Mesenchymal stem cell (in vitro differentiated cells and primary cell): Measurements from ENCODE around the gene DOCK3.

ENCODE experiments used
- DNase-seq: peaks from one replicate; pipeline ENCODE4 v3.0.0-alpha.2; 2013
- H2AFZ ChIP-seq: one replicate; pipeline ENCODE4 v1.6.1; 2013; ENCODE audit warnings: low read depth, mild to moderate bottlenecking, control low read depth, inconsistent platforms, low read length, moderate library complexity
- H2AK5ac ChIP-seq: 2 replicates; pipeline ENCODE4 v1.6.1; 2013; ENCODE audit warnings: low read length, moderate library complexity, mild to moderate bottlenecking, inconsistent platforms; ENCODE audit not compliant: severe bottlenecking
- H2BK120ac ChIP-seq: one replicate; pipeline ENCODE4 v1.6.1; 2013; ENCODE audit warnings: low read depth, mild to moderate bottlenecking, inconsistent platforms, low read length, moderate library complexity
- H2BK12ac ChIP-seq, 2 experiments: one replicate each; pipeline ENCODE4 v1.6.1; 2013; ENCODE audit warnings: inconsistent platforms in 2 of 2, low read length in 2 of 2, mild to moderate bottlenecking in 2 of 2, moderate library complexity in 2 of 2, control low read depth in 1 of 2
- H2BK15ac ChIP-seq: one replicate; pipeline ENCODE4 v1.6.1; 2013; ENCODE audit warnings: mild to moderate bottlenecking, low read depth, inconsistent platforms; ENCODE audit not compliant: poor library complexity, severe bottlenecking
- H2BK5ac ChIP-seq: 2 replicates; pipeline ENCODE4 v1.6.1; 2013; ENCODE audit warnings: low read depth, mild to moderate bottlenecking, low read length, control low read depth, inconsistent platforms; ENCODE audit not compliant: poor library complexity, severe bottlenecking
- H3K14ac ChIP-seq, 2 experiments: one replicate each; pipeline ENCODE4 v1.6.1; 2013; ENCODE audit warnings: inconsistent platforms in 2 of 2, low read length in 2 of 2, control low read depth in 1 of 2, mild to moderate bottlenecking in 1 of 2, moderate library complexity in 1 of 2
- H3K18ac ChIP-seq, 2 experiments: one replicate each; pipeline ENCODE4 v1.6.1; 2013; ENCODE audit warnings: inconsistent platforms in 2 of 2, low read length in 2 of 2, control low read depth in 1 of 2, low read depth in 1 of 2, mild to moderate bottlenecking in 1 of 2
- H3K23ac ChIP-seq, 2 experiments: one replicate each; pipeline ENCODE4 v1.6.1; 2013; ENCODE audit warnings: inconsistent platforms in 2 of 2, low read length in 2 of 2, mild to moderate bottlenecking in 2 of 2, moderate library complexity in 2 of 2, control low read depth in 1 of 2
- H3K27ac ChIP-seq: 2 replicates; pipeline ENCODE4 v1.5.1; 2013; ENCODE audit warnings: mild to moderate bottlenecking, moderate library complexity, low read length, control low read depth, inconsistent platforms; ENCODE audit not compliant: poor library complexity, severe bottlenecking
- H3K27me3 ChIP-seq, 2 experiments: 2 replicates each; pipeline versions ENCODE4 v1.6.1 to v1.7.0; 2013; ENCODE audit warnings: low read length in 2 of 2, mild to moderate bottlenecking in 2 of 2, moderate library complexity in 2 of 2, control low read depth in 1 of 2, inconsistent platforms in 1 of 2; ENCODE audit not compliant: control insufficient read depth in 1 of 2, insufficient read depth in 1 of 2
- H3K36me3 ChIP-seq, 2 experiments: 2 replicates each; pipeline versions ENCODE4 v1.6.1 to v1.7.0; 2013; ENCODE audit warnings: low read length in 2 of 2, control low read depth in 1 of 2, inconsistent platforms in 1 of 2, low read depth in 1 of 2, mild to moderate bottlenecking in 1 of 2; ENCODE audit not compliant: insufficient read depth in 2 of 2, control insufficient read depth in 1 of 2
- H3K4ac ChIP-seq, 2 experiments: one replicate each; pipeline ENCODE4 v1.6.1; 2013; ENCODE audit warnings: inconsistent platforms in 2 of 2, low read length in 2 of 2, mild to moderate bottlenecking in 2 of 2, moderate library complexity in 2 of 2, control low read depth in 1 of 2, low read depth in 1 of 2
- H3K4me1 ChIP-seq: 2 replicates; pipeline ENCODE4 v1.6.1; 2013; ENCODE audit warnings: low read depth, low read length, control low read depth; ENCODE audit not compliant: control insufficient read depth, insufficient read depth
- H3K4me2 ChIP-seq: 2 replicates; pipeline ENCODE4 v1.6.1; 2013; ENCODE audit warnings: low read length, mild to moderate bottlenecking, inconsistent platforms; ENCODE audit not compliant: poor library complexity, severe bottlenecking
- H3K4me3 ChIP-seq, 2 experiments: 2 replicates each; pipeline versions ENCODE4 v1.5.1 to v1.7.0; 2013; ENCODE audit warnings: low read length in 2 of 2, mild to moderate bottlenecking in 2 of 2, control low read depth in 1 of 2, low read depth in 1 of 2; ENCODE audit not compliant: insufficient read depth in 1 of 2
- H3K79me1 ChIP-seq: replicated peaks from 2 replicates; pipeline ENCODE4 v1.6.1; 2013; ENCODE audit warnings: mild to moderate bottlenecking, control low read depth, low read length, inconsistent platforms; ENCODE audit not compliant: poor library complexity, severe bottlenecking
- H3K9ac ChIP-seq: 2 replicates; pipeline ENCODE4 v1.7.0; 2013; ENCODE audit warnings: mild to moderate bottlenecking, low read length, moderate library complexity
- H3K9me3 ChIP-seq: 2 replicates; pipeline ENCODE4 v1.7.0; 2013; ENCODE audit warnings: mild to moderate bottlenecking, low read length; ENCODE audit not compliant: control insufficient read depth
- H4K8ac ChIP-seq: one replicate; pipeline ENCODE4 v1.6.1; 2013; ENCODE audit warnings: inconsistent platforms, mild to moderate bottlenecking, low read length, moderate library complexity
- H4K91ac ChIP-seq: one replicate; pipeline ENCODE4 v1.6.1; 2013; ENCODE audit warnings: mild to moderate bottlenecking, low read length, inconsistent platforms
- WGBS: methylation state at CpG from one replicate; pipeline ENCODE4 v1.1.7; 2013; ENCODE audit warnings: mixed read lengths; 5-methylcytosine and 5-hydroxymethylcytosine counted together

The DOCK3 gene

DNA sequence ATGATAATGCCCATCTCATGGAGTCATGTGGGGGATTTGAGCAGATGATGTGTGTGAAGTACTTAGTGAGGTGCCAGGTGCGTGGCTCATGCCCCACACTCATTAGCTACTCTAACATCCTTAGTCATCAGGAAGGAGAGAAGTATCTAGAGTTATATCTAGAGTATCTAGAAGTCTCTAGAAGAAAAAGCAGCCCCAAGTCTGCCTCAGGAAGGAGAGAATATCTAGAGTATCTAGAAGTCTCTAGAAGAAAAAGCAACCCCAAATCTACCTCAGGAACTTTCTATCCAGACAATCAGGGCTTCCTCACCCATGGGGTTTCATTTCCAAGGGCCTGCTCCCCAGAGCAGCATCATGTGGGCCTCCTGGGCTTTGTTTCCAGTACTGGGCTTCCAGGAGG, 24.7 kb upstream of the DOCK3 start:
- peaks cover 0 to 9% of the 10 kb centered on the region in 2 experiments for H3K27me3 ChIP-seq
- no peak overlapping the region for H3K4me2 ChIP-seq
- no peak overlapping the region for H2AFZ ChIP-seq
- no peaks in the 10 kb centered on the region for H3K9me3 ChIP-seq
- H3K4me3 ChIP-seq, result no peak overlapping the region
- no peak overlapping the region for H3K14ac ChIP-seq
- H2AK5ac ChIP-seq, result no peak overlapping the region
- H3K4me1 ChIP-seq, result peaks cover 3% of the 10 kb centered on the region
- H3K18ac ChIP-seq, result no peak overlapping the region
- no peak overlapping the region for H2BK5ac ChIP-seq
- no peak overlapping the region for H2BK120ac ChIP-seq
- H2BK12ac ChIP-seq, result no peak overlapping the region
- no peak overlapping the region for H3K27ac ChIP-seq
- no peak overlapping the region for H2BK15ac ChIP-seq
- no peak for DNase-seq
- no peak overlapping the region for H3K4ac ChIP-seq
- no peak overlapping the region for H3K23ac ChIP-seq
- no peak overlapping the region for H4K8ac ChIP-seq
- no peaks in the 10 kb centered on the region for H3K79me1 ChIP-seq
- peaks cover 40 to 55% of the 10 kb centered on the region in 2 experiments for H3K36me3 ChIP-seq
- WGBS, result no CpG with 5 or more reads among the region's 1 CpG
- H3K9ac ChIP-seq, result no peak overlapping the region
- no peak overlapping the region for H4K91ac ChIP-seq

GRCh38 chr3:50651445-50651844, 23.3 kb upstream of the DOCK3 start:
- peaks cover 0 to 18% of the 10 kb centered on the region in 2 experiments for H3K27me3 ChIP-seq
- H3K14ac ChIP-seq, result no peak overlapping the region
- H2BK120ac ChIP-seq, result no peak overlapping the region
- no peak overlapping the region for H3K27ac ChIP-seq
- H3K79me1 ChIP-seq, result no peaks in the 10 kb centered on the region
- no peak overlapping the region for H3K4ac ChIP-seq
- no peak overlapping the region for H2AK5ac ChIP-seq
- no peak overlapping the region for H2BK12ac ChIP-seq
- peaks cover 3% of the 10 kb centered on the region for H3K4me1 ChIP-seq
- H3K9ac ChIP-seq, result no peak overlapping the region
- no peaks in the 10 kb centered on the region for H3K9me3 ChIP-seq
- peaks cover 27 to 40% of the 10 kb centered on the region in 2 experiments for H3K36me3 ChIP-seq
- no peak overlapping the region for H3K23ac ChIP-seq
- H3K4me2 ChIP-seq, result no peak overlapping the region
- H4K91ac ChIP-seq, result no peak overlapping the region
- no peak overlapping the region for H2BK5ac ChIP-seq
- no peak overlapping the region for H4K8ac ChIP-seq
- no peak overlapping the region for H2AFZ ChIP-seq
- WGBS, result 87% methylated on average over 8 of the region's 8 CpGs
- H2BK15ac ChIP-seq, result no peak overlapping the region
- DNase-seq, result no peak
- no peak overlapping the region for H3K4me3 ChIP-seq
- H3K18ac ChIP-seq, result no peak overlapping the region

DNA sequence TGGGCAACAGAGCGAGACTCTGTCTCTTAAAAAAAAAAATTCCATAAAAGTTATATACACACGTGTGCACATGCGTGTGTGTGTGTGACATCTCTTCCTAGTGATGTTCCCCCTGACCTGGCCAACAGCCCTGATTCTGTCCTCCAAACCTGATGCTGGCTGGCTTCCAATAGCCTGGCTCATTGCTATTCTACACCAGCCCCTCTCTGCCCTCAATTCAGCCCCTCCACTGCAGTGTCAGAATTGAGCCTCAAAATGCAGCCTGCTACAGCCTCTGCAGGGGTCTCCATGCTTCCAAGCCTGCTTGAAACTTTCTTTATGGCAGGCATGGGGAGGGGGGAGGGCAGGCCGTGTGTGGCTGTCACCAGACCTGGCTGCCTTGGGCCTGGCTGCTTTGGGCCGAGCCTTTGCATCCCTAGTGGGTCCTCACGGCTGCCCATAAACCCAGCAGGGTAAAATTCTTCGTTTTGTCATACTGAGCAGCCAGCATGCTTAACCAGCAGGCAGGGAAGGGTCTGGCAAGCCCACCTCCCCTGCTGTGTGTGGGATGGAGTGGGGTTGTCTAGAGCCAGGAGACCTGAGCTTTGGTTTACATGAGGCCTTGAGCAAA, 22.7 kb upstream of the DOCK3 start:
- WGBS, result 46% methylated on average over 7 of the region's 7 CpGs
- H3K4ac ChIP-seq, result no peak overlapping the region
- no peak overlapping the region for H2BK15ac ChIP-seq
- H4K8ac ChIP-seq, result no peak overlapping the region
- no peak overlapping the region for H4K91ac ChIP-seq
- H2AK5ac ChIP-seq, result no peak overlapping the region
- H2BK12ac ChIP-seq, result no peak overlapping the region
- no peak overlapping the region for H2AFZ ChIP-seq
- H3K23ac ChIP-seq, result no peak overlapping the region
- H3K79me1 ChIP-seq, result no peaks in the 10 kb centered on the region
- peaks cover 3% of the 10 kb centered on the region for H3K4me1 ChIP-seq
- no peaks in the 10 kb centered on the region for H3K9me3 ChIP-seq
- H2BK120ac ChIP-seq, result no peak overlapping the region
- peaks cover 0 to 24% of the 10 kb centered on the region in 2 experiments for H3K27me3 ChIP-seq
- no peak overlapping the region for H3K14ac ChIP-seq
- no peak overlapping the region for H3K27ac ChIP-seq
- H3K4me2 ChIP-seq, result no peak overlapping the region
- no peak overlapping the region for H3K9ac ChIP-seq
- H3K18ac ChIP-seq, result no peak overlapping the region
- DNase-seq, result no peak
- no peak overlapping the region for H3K4me3 ChIP-seq
- H2BK5ac ChIP-seq, result no peak overlapping the region
- peaks cover 21 to 35% of the 10 kb centered on the region in 2 experiments for H3K36me3 ChIP-seq

- H2BK5ac ChIP-seq, result no peak overlapping the region
- H2BK15ac ChIP-seq, result no peak overlapping the region
- no peak overlapping the region for H3K4me2 ChIP-seq
- peaks cover 0 to 26% of the 10 kb centered on the region in 2 experiments for H3K27me3 ChIP-seq
- H3K4ac ChIP-seq, result no peak overlapping the region
- H3K23ac ChIP-seq, result no peak overlapping the region
- H3K4me3 ChIP-seq, result no peak overlapping the region
- no peak overlapping the region for H4K91ac ChIP-seq
- no peak overlapping the region for H3K18ac ChIP-seq
- no peaks in the 10 kb centered on the region for H3K79me1 ChIP-seq
- H4K8ac ChIP-seq, result no peak overlapping the region
- WGBS, result 61% methylated on average over 2 of the region's 2 CpGs
- H2BK120ac ChIP-seq, result no peak overlapping the region
- no peak overlapping the region for H3K27ac ChIP-seq
- H3K9ac ChIP-seq, result no peak overlapping the region
- H3K14ac ChIP-seq, result no peak overlapping the region
- H3K4me1 ChIP-seq, result peaks cover 3% of the 10 kb centered on the region
- no peak for DNase-seq
- H2AFZ ChIP-seq, result no peak overlapping the region
- no peak overlapping the region for H2AK5ac ChIP-seq
- H3K36me3 ChIP-seq, result peaks cover 14 to 28% of the 10 kb centered on the region in 2 experiments
- H3K9me3 ChIP-seq, result no peaks in the 10 kb centered on the region
- H2BK12ac ChIP-seq, result no peak overlapping the region
These were observed 22.0 kb upstream of the DOCK3 start for GRCh38 chr3:50652709-50653108.
